ENCODE data around the gene ANO9. TPM values are rescaled to one million over a fixed set of nuclear protein-coding genes. Genes with fewer than 3 reads are reported as not detected.

The ANO9 gene
- total and polyA plus RNA-seq, 4 donors = 0.20 to 0.75 (median 0.40) TPM

GRCh38 chr11:380491-380890 is 61.3 kb downstream of the ANO9 start (continued):
- TF ChIP-seq, protein P1, sequence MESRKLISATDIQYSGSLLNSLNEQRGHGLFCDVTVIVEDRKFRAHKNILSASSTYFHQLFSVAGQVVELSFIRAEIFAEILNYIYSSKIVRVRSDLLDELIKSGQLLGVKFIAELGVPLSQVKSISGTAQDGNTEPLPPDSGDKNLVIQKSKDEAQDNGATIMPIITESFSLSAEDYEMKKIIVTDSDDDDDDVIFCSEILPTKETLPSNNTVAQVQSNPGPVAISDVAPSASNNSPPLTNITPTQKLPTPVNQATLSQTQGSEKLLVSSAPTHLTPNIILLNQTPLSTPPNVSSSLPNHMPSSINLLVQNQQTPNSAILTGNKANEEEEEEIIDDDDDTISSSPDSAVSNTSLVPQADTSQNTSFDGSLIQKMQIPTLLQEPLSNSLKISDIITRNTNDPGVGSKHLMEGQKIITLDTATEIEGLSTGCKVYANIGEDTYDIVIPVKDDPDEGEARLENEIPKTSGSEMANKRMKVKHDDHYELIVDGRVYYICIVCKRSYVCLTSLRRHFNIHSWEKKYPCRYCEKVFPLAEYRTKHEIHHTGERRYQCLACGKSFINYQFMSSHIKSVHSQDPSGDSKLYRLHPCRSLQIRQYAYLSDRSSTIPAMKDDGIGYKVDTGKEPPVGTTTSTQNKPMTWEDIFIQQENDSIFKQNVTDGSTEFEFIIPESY (IDR thresholded peaks at IDR 0.05) = no peak

DNA sequence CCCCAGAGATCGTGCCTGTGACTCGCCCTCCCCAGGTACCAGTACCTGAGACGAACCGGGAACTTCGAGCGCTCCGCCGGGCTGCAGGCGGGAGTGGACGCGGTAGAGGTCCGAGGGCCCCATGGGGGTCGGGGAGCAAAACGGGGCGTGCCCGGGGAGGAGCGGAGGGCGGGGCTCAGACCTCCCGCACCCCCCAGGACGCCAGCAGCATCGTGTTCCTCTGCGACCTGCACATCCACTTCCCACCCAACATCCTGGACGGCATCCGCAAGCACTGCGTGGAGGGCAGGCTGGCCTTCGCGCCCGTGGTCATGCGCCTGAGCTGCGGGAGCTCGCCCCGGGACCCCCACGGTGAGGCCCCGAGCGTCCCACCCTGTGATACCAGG is 61.7 kb downstream of the ANO9 start:
- no peak overlapping the region for H3K27ac ChIP-seq (ENCODE audit: low read depth in 1 of 2, low read length in 2 of 2)
- H3K9me3 ChIP-seq (ENCODE audit: control insufficient read depth in 4 of 4, low read length in 3 of 4) = no peaks in the 10 kb centered on the region
- no peak overlapping the region for H3K9ac ChIP-seq (ENCODE audit: low read depth in 1 of 2, low read length in 2 of 2)
- peaks cover 0 to 1% (median 0%) of the 10 kb centered on the region in 4 donors for H3K4me1 ChIP-seq (ENCODE audit: control insufficient read depth in 4 of 4, insufficient read depth in 4 of 4, low read length in 3 of 4)
- DNase-seq (ENCODE audit: low spot score) = no peak
- TF ChIP-seq NR2F2 (IDR thresholded peaks at IDR 0.05) = no peak
- TF ChIP-seq GABPA (IDR thresholded peaks at IDR 0.05 in 1 of 2, conservative IDR thresholded peaks at IDR 0.05 in 1 of 2) = no peak
- TF ChIP-seq EGR1 (IDR thresholded peaks at IDR 0.05; ENCODE audit: low read depth in 2 of 2) = no peak
- no peak for TF ChIP-seq RXRA (IDR thresholded peaks at IDR 0.05)
- TF ChIP-seq YY1 (IDR thresholded peaks at IDR 0.05) = no peak
- no peak for TF ChIP-seq REST (IDR thresholded peaks at IDR 0.05)
- TF ChIP-seq MAX (IDR thresholded peaks at IDR 0.05) = no peak
- TF ChIP-seq TAF1 (conservative IDR thresholded peaks at IDR 0.05) = no peak
- no peak for TF ChIP-seq RAD21 (IDR thresholded peaks at IDR 0.05)
- no peak for TF ChIP-seq SP1 (IDR thresholded peaks at IDR 0.05)
- no peak for TF ChIP-seq ATF3 (IDR thresholded peaks at IDR 0.05)
- no peak for TF ChIP-seq JUND (IDR thresholded peaks at IDR 0.05)
- TF ChIP-seq FOXA2 (IDR thresholded peaks at IDR 0.05) = no peak
- no peak for TF ChIP-seq FOXA1 (IDR thresholded peaks at IDR 0.05)
- no peak for TF ChIP-seq HNF4A (conservative IDR thresholded peaks at IDR 0.05)
- no peak for TF ChIP-seq CTCF (IDR thresholded peaks at IDR 0.05; ENCODE audit: low read depth, low read length, missing input control)
- TF ChIP-seq HNF4G (IDR thresholded peaks at IDR 0.05) = no peak
- TF ChIP-seq, protein P1 (IDR thresholded peaks at IDR 0.05) = no peak
- no peaks in the 10 kb centered on the region for H3K36me3 ChIP-seq (ENCODE audit: control insufficient read depth in 4 of 4, insufficient read depth in 3 of 4, low read depth in 1 of 4, low read length in 3 of 4)
- H3K27me3 ChIP-seq (ENCODE audit: control insufficient read depth in 4 of 4, insufficient read depth in 4 of 4, low read length in 3 of 4) = no peaks in the 10 kb centered on the region
- 95% methylated on average over 35 of the region's 35 CpGs for WGBS
- no peak overlapping the region for H3K4me3 ChIP-seq (ENCODE audit: low read depth in 1 of 3, low read length in 3 of 3)

Data from liver (tissue), 9 donors.